Measurements from ENCODE around the gene MPPE1. TPM values are rescaled to one million over a fixed set of nuclear protein-coding genes. Genes with fewer than 3 reads are reported as not detected.

The MPPE1 gene
- polyA plus RNA-seq, 1 experiment = 31.0 TPM

DNA sequence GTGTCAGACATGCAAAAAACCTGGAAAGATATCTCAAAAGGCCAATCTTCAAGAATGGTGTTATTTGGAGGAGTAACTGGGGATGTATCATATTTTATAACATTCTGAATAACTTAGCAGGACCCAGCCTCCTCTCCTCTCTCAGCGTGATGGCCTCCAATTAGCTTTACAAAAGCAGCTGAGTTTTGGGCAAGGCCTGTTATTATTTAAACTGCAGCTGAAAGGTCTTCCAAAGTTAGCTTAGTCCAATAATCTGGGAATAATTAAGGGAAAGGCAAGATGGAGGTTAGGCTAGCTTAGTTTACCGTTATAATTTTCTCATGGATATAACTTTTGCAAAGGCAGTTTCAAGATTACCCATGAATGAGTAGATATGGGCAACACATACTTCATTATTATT is 32.8 kb upstream of the MPPE1 start:
- Histone ChIP-seq H3K36me3 (ENCODE audit: control insufficient read depth, insufficient read depth, low read length) (no peaks in the 10 kb centered on the region), H3K27me3 (ENCODE audit: control insufficient read depth, insufficient read depth, low read length) (no peaks in the 10 kb centered on the region), H3K4me3 (ENCODE audit: low read depth, low read length) (no peak overlapping the region)
- ChIA-PET POLR2A (no interaction called here), CTCF (interaction anchor here (0.5 to 12.9 kb wide), 6 partner anchors 15 to 307 kb away, joined by 3 to 372 read pairs (median 10); no protein-coding TSS in a partner anchor)
- TF ChIP-seq, protein P1, sequence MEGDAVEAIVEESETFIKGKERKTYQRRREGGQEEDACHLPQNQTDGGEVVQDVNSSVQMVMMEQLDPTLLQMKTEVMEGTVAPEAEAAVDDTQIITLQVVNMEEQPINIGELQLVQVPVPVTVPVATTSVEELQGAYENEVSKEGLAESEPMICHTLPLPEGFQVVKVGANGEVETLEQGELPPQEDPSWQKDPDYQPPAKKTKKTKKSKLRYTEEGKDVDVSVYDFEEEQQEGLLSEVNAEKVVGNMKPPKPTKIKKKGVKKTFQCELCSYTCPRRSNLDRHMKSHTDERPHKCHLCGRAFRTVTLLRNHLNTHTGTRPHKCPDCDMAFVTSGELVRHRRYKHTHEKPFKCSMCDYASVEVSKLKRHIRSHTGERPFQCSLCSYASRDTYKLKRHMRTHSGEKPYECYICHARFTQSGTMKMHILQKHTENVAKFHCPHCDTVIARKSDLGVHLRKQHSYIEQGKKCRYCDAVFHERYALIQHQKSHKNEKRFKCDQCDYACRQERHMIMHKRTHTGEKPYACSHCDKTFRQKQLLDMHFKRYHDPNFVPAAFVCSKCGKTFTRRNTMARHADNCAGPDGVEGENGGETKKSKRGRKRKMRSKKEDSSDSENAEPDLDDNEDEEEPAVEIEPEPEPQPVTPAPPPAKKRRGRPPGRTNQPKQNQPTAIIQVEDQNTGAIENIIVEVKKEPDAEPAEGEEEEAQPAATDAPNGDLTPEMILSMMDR (IDR thresholded peaks at IDR 0.05; ENCODE audit: insufficient read depth, low read depth, low read length) = no peak
- DNase-seq (ENCODE audit: low read depth) = no peak

DNA sequence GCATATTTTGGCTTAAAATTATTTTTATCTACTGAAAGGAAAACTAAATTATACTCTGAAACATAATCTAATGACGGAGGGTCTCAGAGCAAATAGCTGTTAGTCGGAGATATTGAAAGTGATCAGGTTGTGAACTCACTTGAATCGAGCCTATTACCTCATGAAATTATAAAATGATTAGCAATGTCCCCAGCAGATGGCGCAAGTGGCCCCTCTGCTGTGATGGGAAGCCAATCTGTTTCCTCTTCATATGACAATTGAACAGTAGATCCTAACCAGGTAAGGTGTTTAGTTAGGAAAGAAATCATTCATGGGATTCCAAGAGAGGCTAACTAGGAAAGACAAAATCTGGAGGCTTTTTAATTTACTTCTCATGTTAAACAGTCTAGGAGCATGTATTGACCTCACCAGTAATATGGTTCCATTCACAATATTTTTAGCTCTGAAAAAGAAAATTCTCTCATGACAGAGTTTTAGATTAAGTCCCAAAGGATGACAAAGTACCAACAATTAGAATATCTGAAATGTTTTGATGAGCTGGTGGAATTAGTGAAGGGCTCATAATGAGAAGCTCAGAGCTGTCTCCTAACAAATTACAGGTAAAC is 29.9 kb upstream of the MPPE1 start:
- CTCF ChIA-PET = interaction anchor here (0.7 to 12.9 kb wide), 33 partner anchors 10 to 282 kb away, joined by 3 to 372 read pairs (median 5); partner anchors contain the start of gene IMPA2
- no peak for DNase-seq (ENCODE audit: low read depth)
- H3K36me3 ChIP-seq (ENCODE audit: control insufficient read depth, insufficient read depth, low read length) = no peaks in the 10 kb centered on the region
- POLR2A ChIA-PET = no interaction called here
- no peaks in the 10 kb centered on the region for H3K27me3 ChIP-seq (ENCODE audit: control insufficient read depth, insufficient read depth, low read length)
- TF ChIP-seq, protein P1 (IDR thresholded peaks at IDR 0.05; ENCODE audit: insufficient read depth, low read depth, low read length) = peak; percentile 77
- H3K4me3 ChIP-seq (ENCODE audit: low read depth, low read length) = no peak overlapping the region

DNA sequence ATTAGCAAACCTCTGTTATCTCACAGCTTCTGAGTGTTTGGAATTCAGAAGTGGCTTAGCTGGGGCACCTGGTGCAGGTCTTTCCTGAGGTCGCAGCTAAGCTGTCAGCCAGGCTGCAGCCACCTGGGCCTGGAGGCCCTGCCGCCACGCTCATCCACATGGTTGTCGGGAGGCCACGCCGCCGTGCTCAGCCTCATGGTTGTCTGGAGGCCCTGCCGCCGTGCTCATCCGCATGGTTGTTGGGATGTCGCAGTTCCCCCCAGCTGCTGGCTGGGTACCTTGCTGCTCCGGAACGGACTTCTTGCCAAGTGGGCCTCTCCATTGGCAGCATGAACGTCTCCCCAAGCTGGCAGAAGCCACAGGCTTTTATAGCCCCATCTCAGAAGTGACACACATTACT is 24.3 kb upstream of the MPPE1 start:
- ChIA-PET POLR2A (no interaction called here), CTCF (interaction anchor here (0.9 to 12.9 kb wide), 4 partner anchors 8 to 107 kb away, joined by 3 to 372 read pairs (median 12); no protein-coding TSS in a partner anchor)
- no peaks in the 10 kb centered on the region for H3K27me3 ChIP-seq (ENCODE audit: control insufficient read depth, insufficient read depth, low read length)
- H3K36me3 ChIP-seq (ENCODE audit: control insufficient read depth, insufficient read depth, low read length) = no peaks in the 10 kb centered on the region
- TF ChIP-seq, protein P1 (IDR thresholded peaks at IDR 0.05; ENCODE audit: insufficient read depth, low read depth, low read length) = no peak
- no peak for DNase-seq (ENCODE audit: low read depth)
- H3K4me3 ChIP-seq (ENCODE audit: low read depth, low read length) = no peak overlapping the region

DNA sequence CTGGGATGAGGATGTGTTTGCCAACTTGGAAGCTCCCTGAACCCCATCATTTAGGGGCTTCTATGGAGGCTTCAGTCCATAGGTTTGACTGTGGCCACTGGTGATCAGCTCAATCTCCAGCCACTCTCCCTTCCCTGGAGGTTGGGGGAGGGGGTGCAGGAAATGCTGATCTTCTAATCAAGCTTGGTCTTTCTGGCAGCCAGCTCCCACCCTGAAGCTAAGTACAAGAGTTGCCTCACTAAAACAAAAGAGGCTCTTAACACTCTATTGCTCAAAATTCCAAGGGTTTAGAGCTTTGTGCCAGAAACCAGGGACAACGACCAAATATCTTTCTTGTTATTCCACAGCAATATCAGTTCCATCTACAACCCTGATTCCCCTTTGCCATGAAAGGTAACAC is 19.4 kb upstream of the MPPE1 start:
- POLR2A ChIA-PET = no interaction called here
- Histone ChIP-seq H3K27me3 (ENCODE audit: control insufficient read depth, insufficient read depth, low read length) (peaks cover 2% of the 10 kb centered on the region; the same call in 1 of the 2 replicates), H3K36me3 (ENCODE audit: control insufficient read depth, insufficient read depth, low read length) (no peaks in the 10 kb centered on the region), H3K4me3 (ENCODE audit: low read depth, low read length) (no peak overlapping the region)
- no peak for DNase-seq (ENCODE audit: low read depth)
- CTCF ChIA-PET = interaction anchor here (1.0 to 7.0 kb wide), 4 partner anchors 10 to 111 kb away, joined by 3 to 35 read pairs (median 8); partner anchors contain the start of gene IMPA2
- TF ChIP-seq, protein P1 (IDR thresholded peaks at IDR 0.05; ENCODE audit: insufficient read depth, low read depth, low read length) = no peak

DNA sequence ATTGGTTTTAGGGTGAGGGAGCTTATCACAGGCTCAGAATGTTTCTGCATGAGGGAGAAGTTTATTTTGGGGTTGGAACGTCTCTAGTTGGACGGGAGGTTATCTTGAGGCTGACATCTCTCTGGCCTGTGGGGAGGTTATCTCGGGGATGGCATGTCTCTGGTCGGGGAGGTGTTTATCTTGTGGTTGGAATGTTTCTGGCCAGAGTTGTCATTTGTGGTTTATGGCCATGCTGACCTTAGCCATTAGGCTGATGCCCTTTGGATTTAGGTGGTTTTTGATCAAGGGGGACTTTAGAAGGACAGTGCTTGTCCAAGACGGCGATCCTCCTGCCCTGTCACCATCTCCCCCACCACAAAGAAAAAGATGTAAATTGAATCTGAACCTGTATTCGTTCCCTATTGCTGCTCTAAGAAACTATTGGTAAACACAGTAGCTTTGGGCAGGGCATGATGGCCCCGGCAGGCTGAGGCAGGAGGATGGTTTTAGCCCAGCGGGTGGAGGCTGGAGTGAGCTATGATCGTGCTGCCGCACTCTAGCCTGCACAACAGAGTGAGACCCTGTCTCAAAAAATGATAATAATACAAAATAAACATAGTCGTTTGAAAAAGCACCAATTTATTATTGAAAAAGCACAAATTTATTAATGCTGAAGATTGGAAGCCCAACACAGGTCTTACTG is 17.8 kb upstream of the MPPE1 start:
- CTCF ChIA-PET = interaction anchor here (7.0 kb wide), 1 partner anchor 12 kb away, joined by 35 read pairs; no protein-coding TSS in a partner anchor
- Histone ChIP-seq H3K36me3 (ENCODE audit: control insufficient read depth, insufficient read depth, low read length) (no peaks in the 10 kb centered on the region), H3K27me3 (ENCODE audit: control insufficient read depth, insufficient read depth, low read length) (peaks cover 2% of the 10 kb centered on the region; the same call in 1 of the 2 replicates), H3K4me3 (ENCODE audit: low read depth, low read length) (no peak overlapping the region)
- DNase-seq (ENCODE audit: low read depth) = no peak
- TF ChIP-seq, protein P1 (IDR thresholded peaks at IDR 0.05; ENCODE audit: insufficient read depth, low read depth, low read length) = no peak
- POLR2A ChIA-PET = no interaction called here
